Adrenal gland (tissue), 12 donors: Measurements from ENCODE around the gene MAP1LC3B2. TPM values are rescaled to one million over a fixed set of nuclear protein-coding genes. Genes with fewer than 3 reads are reported as not detected.

Source experiments
- DNase-seq, 7 donors: peaks; one replicate each; pipeline ENCODE4 v3.0.0-alpha.2; 2019 to 2020
- H3K27ac ChIP-seq, 5 donors: fragments of 200-600 bp; sonication (generic) in 4 of 5; 1 replicate in 3 of 5; 2 replicates in 2 of 5; pipeline versions ENCODE4 v1.5.1 to v1.8.0; 2016 to 2020; ENCODE audit warnings: mild to moderate bottlenecking in 1 of 5
- H3K27me3 ChIP-seq: fragments of 200-600 bp; 2 replicates; pipeline ENCODE4 v1.8.0; 2021
- H3K36me3 ChIP-seq, 2 donors: fragments of 200-600 bp; replicated peaks in 1 of 2; 1 replicate in 1 of 2; 2 replicates in 1 of 2; pipeline versions ENCODE4 v1.5.1 to v1.8.0; 2018 to 2022
- H3K4me1 ChIP-seq, 2 donors: fragments of 200-600 bp; replicated peaks in 1 of 2; 1 replicate in 1 of 2; 2 replicates in 1 of 2; pipeline versions ENCODE4 v1.5.1 to v1.8.0; 2018 to 2021
- H3K4me3 ChIP-seq, 4 donors: fragments of 200-600 bp; sonication (generic) in 3 of 4; one replicate each; pipeline ENCODE4 v1.5.1; 2016 to 2018
- H3K9me3 ChIP-seq, 3 donors: fragments of 200-600 bp; sonication (generic) in 1 of 3; replicated peaks in 1 of 3; 1 replicate in 2 of 3; 2 replicates in 1 of 3; pipeline versions ENCODE4 v1.5.1 to v1.8.0; 2016 to 2021
- CTCF ChIP-seq, 6 experiments: fragments of 450-650 bp in 4 of 6; fragments of 200-600 bp in 2 of 6; sonication (generic) in 1 of 6; IDR thresholded peaks; 1 replicate in 5 of 6; 2 replicates in 1 of 6; pipeline versions ENCODE4 v1.5.1 to v1.8.0; 2016 to 2021; ENCODE audit warnings: antibody characterized with exemption in 6 of 6, mild to moderate bottlenecking in 2 of 6, moderate library complexity in 1 of 6
- POLR2A ChIP-seq, 2 donors: fragments of 450-650 bp; IDR thresholded peaks; one replicate each; pipeline ENCODE4 v1.6.1; 2017; ENCODE audit warnings: antibody characterized with exemption in 2 of 2, mild to moderate bottlenecking in 2 of 2, moderate library complexity in 1 of 2
- WGBS, 4 donors: extraction: QIAGEN DNeasy Blood & Tissue Kit in 2 of 4; methylation state at CpG; one replicate each; pipeline versions ENCODE4 v1.1.5 to v1.1.7; 2013 to 2017; 5-methylcytosine and 5-hydroxymethylcytosine counted together
- intact Hi-C, 2 donors: fragments of 100-400 bp; cut with DNase I; formaldehyde crosslinking; loops; one replicate each; pipeline versions ENCODE4 v1.14.1 to v1.15.0; 2022 to 2023
- polyA plus RNA-seq, 3 donors: library from polyadenylated mRNA; stranded (reverse); fragments of 200-250 nt in 2 of 3; fragments of 350-450 nt in 1 of 3; fragmentation: Illumina TruSeq in 1 of 3; extraction: RNeasy Lipid Tissue Mini Kit (QIAGEN cat#74804) in 1 of 3; gene quantifications; one replicate each; pipeline ENCODE4 v1.2.3, GENCODE V29; 2013 to 2014
- total RNA-seq, 9 donors: library from RNA; depleted of rRNA in 4 of 9; stranded (reverse); fragments of >200 nt in 4 of 9; fragments of 120-200 nt in 1 of 9; fragmentation: NEBNext Ultra II Directional in 1 of 9; extraction: Animal tissue kit (Norgen Biotek cat#: 25700) in 1 of 9; gene quantifications; one replicate each; pipeline versions ENCODE4 v1.1.0 to v1.2.4, GENCODE V29; 2013 to 2023
- donor health status: healthy with polysubstance abuse.
- donor health status: Bipolar disorder and iron deficiency.
- donor health status: DM: yes; HTN: yes; CAD: no.
- donor health status: DM: no; HTN: no; CAD: no.
- donor health status: DM: no; HTN: no; CAD: no.
- donor health status: DM: yes; HTN: yes; CAD: no.

MAP1LC3B2 gene
- total and polyA plus RNA-seq, 12 donors: 0.54 to 4.6 (median 1.4) TPM; not detected in 1

- Histone ChIP-seq H3K9me3 (no peaks in the 10 kb centered on the region), H3K27ac (no peak overlapping the region), H3K36me3 (no peaks in the 10 kb centered on the region), H3K4me3 (no peak overlapping the region), H3K4me1 (peaks cover 0 to 10% of the 10 kb centered on the region in 2 donors), H3K27me3 (no peaks in the 10 kb centered on the region)
- no peak for DNase-seq
- TF ChIP-seq POLR2A (IDR thresholded peaks at IDR 0.05) (no peak), CTCF (IDR thresholded peaks at IDR 0.05) (no peak)
- WGBS, 4 donors: 69 to 82% (median 73%) methylated on average over 6 of the region's 6 CpGs
- intact Hi-C loops: no loop called here
These were observed 14.0 kb upstream of the MAP1LC3B2 start for GRCh38 chr12:116545144-116545543.

- TF ChIP-seq CTCF (IDR thresholded peaks at IDR 0.05) (no peak), POLR2A (IDR thresholded peaks at IDR 0.05) (no peak)
- no peak overlapping the region for H3K4me3 ChIP-seq
These were observed 13.2 kb upstream of the MAP1LC3B2 start for GRCh38 chr12:116545936-116546335.

GRCh38 chr12:116547955-116548501, 11.2 kb upstream of the MAP1LC3B2 start:
- Histone ChIP-seq H3K36me3 (no peaks in the 10 kb centered on the region), H3K9me3 (no peaks in the 10 kb centered on the region), H3K4me1 (peaks cover 0 to 2% of the 10 kb centered on the region in 2 donors), H3K4me3 (no peak overlapping the region), H3K27me3 (no peaks in the 10 kb centered on the region), H3K27ac (no peak overlapping the region)
- peak in 2 of 7 donors; percentile 19 to 23 for DNase-seq
- TF ChIP-seq CTCF (IDR thresholded peaks at IDR 0.05): no peak
- no peak for TF ChIP-seq POLR2A (IDR thresholded peaks at IDR 0.05)
- 26 to 41% (median 30%) methylated on average over 7 to 10 of the region's 10 CpGs for WGBS, 4 donors
- intact Hi-C loops: no loop called here

More at GRCh38 chr12:116545936-116546335, 13.2 kb upstream of the MAP1LC3B2 start:
- no peak overlapping the region for H3K27ac ChIP-seq
- H3K27me3 ChIP-seq: no peaks in the 10 kb centered on the region
- no peak for DNase-seq
- H3K4me1 ChIP-seq: peaks cover 0 to 10% of the 10 kb centered on the region in 2 donors
- WGBS, 4 donors: 75 to 88% (median 85%) methylated on average over 6 of the region's 6 CpGs
- intact Hi-C loops: no loop called here
- H3K9me3 ChIP-seq: no peaks in the 10 kb centered on the region
- no peaks in the 10 kb centered on the region for H3K36me3 ChIP-seq

GRCh38 chr12:116549993-116550392, 9.2 kb upstream of the MAP1LC3B2 start:
- TF ChIP-seq POLR2A (IDR thresholded peaks at IDR 0.05): no peak
- H3K27me3 ChIP-seq: no peaks in the 10 kb centered on the region
- intact Hi-C loops: no loop called here
- DNase-seq: no peak
- no peaks in the 10 kb centered on the region for H3K4me1 ChIP-seq
- H3K27ac ChIP-seq: no peak overlapping the region
- H3K36me3 ChIP-seq: no peaks in the 10 kb centered on the region
- H3K9me3 ChIP-seq: no peaks in the 10 kb centered on the region
- no peak overlapping the region for H3K4me3 ChIP-seq
- WGBS, 4 donors: 73 to 81% (median 76%) methylated on average over 10 of the region's 10 CpGs

GRCh38 chr12:116551151-116551550, 8.0 kb upstream of the MAP1LC3B2 start:
- no peaks in the 10 kb centered on the region for H3K4me1 ChIP-seq
- H3K27me3 ChIP-seq: no peaks in the 10 kb centered on the region
- no peak for DNase-seq
- no peak for TF ChIP-seq CTCF (IDR thresholded peaks at IDR 0.05)
- TF ChIP-seq POLR2A (IDR thresholded peaks at IDR 0.05): no peak
- H3K27ac ChIP-seq: no peak overlapping the region
- no peaks in the 10 kb centered on the region for H3K9me3 ChIP-seq
- intact Hi-C loops: no loop called here
- 79 to 89% (median 84%) methylated on average over 2 of the region's 2 CpGs for WGBS, 4 donors
- H3K4me3 ChIP-seq: no peak overlapping the region
- no peaks in the 10 kb centered on the region for H3K36me3 ChIP-seq
